GM19240 (cell line): ENCODE data around the gene TSC1.
"Not testable (repeated sequence)": the region's sequence is repeated elsewhere in the genome, so short reads cannot be mapped to it uniquely, and the experiment has no call there.

ENCODE experiments used
- DNase-seq: peaks from one replicate; pipeline ENCODE4 v3.0.0; 2011; ENCODE audit warnings: low spot score; ENCODE audit not compliant: insufficient read length

Gene TSC1

GRCh38 chr9:132976571-132976970, 32.2 kb upstream of the TSC1 start:
- DNase-seq: no peak

- no peak for DNase-seq
Measured at GRCh38 chr9:132975961-132976360, 31.5 kb upstream of the TSC1 start.

GRCh38 chr9:132973713-132974112, 29.3 kb upstream of the TSC1 start:
- no peak for DNase-seq

- no peak for DNase-seq
Measured at GRCh38 chr9:132973166-132973565, 28.8 kb upstream of the TSC1 start.

GRCh38 chr9:132970324-132971062, 26.1 kb upstream of the TSC1 start:
- no peak for DNase-seq

- no peak for DNase-seq
Measured at GRCh38 chr9:132969783-132970182, 25.4 kb upstream of the TSC1 start.

GRCh38 chr9:132967908-132968307, 23.5 kb upstream of the TSC1 start:
- not testable (repeated sequence) for DNase-seq

GRCh38 chr9:132965478-132965877, 21.1 kb upstream of the TSC1 start:
- DNase-seq: no peak

- no peak for DNase-seq
Measured at GRCh38 chr9:132961002-132961401, 16.6 kb upstream of the TSC1 start.

GRCh38 chr9:132957805-132958204, 13.4 kb upstream of the TSC1 start:
- DNase-seq: no peak

- DNase-seq: no peak
Measured at GRCh38 chr9:132955768-132956167, 11.4 kb upstream of the TSC1 start.

- no peak for DNase-seq
Measured at GRCh38 chr9:132955123-132955522, 10.7 kb upstream of the TSC1 start.

- DNase-seq: no peak
Measured at GRCh38 chr9:132949709-132950108, 5.3 kb upstream of the TSC1 start.

GRCh38 chr9:132948482-132949050, 4.2 kb upstream of the TSC1 start:
- DNase-seq: no peak

- no peak for DNase-seq
Measured at GRCh38 chr9:132947756-132948155, 3.3 kb upstream of the TSC1 start.

- no peak for DNase-seq
Measured at GRCh38 chr9:132946631-132947295, 2.3 kb upstream of the TSC1 start.

- no peak for DNase-seq
Measured at GRCh38 chr9:132946211-132946610, 1.8 kb upstream of the TSC1 start.

- DNase-seq: no peak
Measured at GRCh38 chr9:132945186-132946130, 1.0 kb upstream of the TSC1 start.

GRCh38 chr9:132943651-132944293, 644 bp downstream of the TSC1 start:
- DNase-seq: no peak

- DNase-seq: no peak
Measured at GRCh38 chr9:132942541-132943182, 1.8 kb downstream of the TSC1 start.

- DNase-seq: no peak
Measured at GRCh38 chr9:132939169-132939568, 5.2 kb downstream of the TSC1 start.
